ENCODE measurements around the gene KCTD4. TPM values are rescaled to one million over a fixed set of nuclear protein-coding genes. Genes with fewer than 3 reads are reported as not detected.

Gene KCTD4
- total and polyA plus RNA-seq, 3 donors from 2014 or later = not detected

- no peak for DNase-seq
- WGBS, 2 donors = 89 to 91% methylated on average over 4 of the region's 4 CpGs
- no peaks in the 10 kb centered on the region for H3K27me3 ChIP-seq
- TF ChIP-seq POLR2A (IDR thresholded peaks at IDR 0.05) (no peak), CTCF (IDR thresholded peaks at IDR 0.05) (no peak)
- H3K4me1 ChIP-seq = no peaks in the 10 kb centered on the region
- intact Hi-C loops (cut with DNase I; ENCODE audit: low total_unique reads) = no loop called here
- no peak overlapping the region for H3K4me3 ChIP-seq
- no peaks in the 10 kb centered on the region for H3K9me3 ChIP-seq
- H3K27ac ChIP-seq = no peak overlapping the region
- no peaks in the 10 kb centered on the region for H3K36me3 ChIP-seq (ENCODE audit: low read depth, missing control alignments)
Observed at GRCh38 chr13:45219938-45220375, 19.1 kb upstream of the KCTD4 start.

- H3K4me3 ChIP-seq = no peak overlapping the region
- no peaks in the 10 kb centered on the region for H3K4me1 ChIP-seq
- no peaks in the 10 kb centered on the region for H3K36me3 ChIP-seq (ENCODE audit: low read depth, missing control alignments)
- DNase-seq = no peak
- H3K27ac ChIP-seq = no peak overlapping the region
- TF ChIP-seq POLR2A (IDR thresholded peaks at IDR 0.05) = no peak
- TF ChIP-seq CTCF (IDR thresholded peaks at IDR 0.05) = no peak
- no peaks in the 10 kb centered on the region for H3K27me3 ChIP-seq
- 63 to 65% methylated on average over 5 of the region's 5 CpGs for WGBS, 2 donors
- intact Hi-C loops (cut with DNase I; ENCODE audit: low total_unique reads) = no loop called here
- no peaks in the 10 kb centered on the region for H3K9me3 ChIP-seq
Observed at GRCh38 chr13:45219123-45219891, 18.5 kb upstream of the KCTD4 start.

- intact Hi-C loops (cut with DNase I; ENCODE audit: low total_unique reads) = no loop called here
Observed at GRCh38 chr13:45218689-45219088, 17.8 kb upstream of the KCTD4 start.

GRCh38 chr13:45216193-45216592, 15.3 kb upstream of the KCTD4 start:
- no peaks in the 10 kb centered on the region for H3K36me3 ChIP-seq (ENCODE audit: low read depth, missing control alignments)
- no peak overlapping the region for H3K4me3 ChIP-seq
- no peak for DNase-seq
- no peaks in the 10 kb centered on the region for H3K9me3 ChIP-seq
- whole genome bisulfite sequencing, 2 donors = 73 to 78% methylated on average over 4 of the region's 4 CpGs
- no peak for TF ChIP-seq POLR2A (IDR thresholded peaks at IDR 0.05)
- no peak for TF ChIP-seq CTCF (IDR thresholded peaks at IDR 0.05)
- H3K27ac ChIP-seq = no peak overlapping the region
- H3K27me3 ChIP-seq = no peaks in the 10 kb centered on the region
- intact Hi-C loops (cut with DNase I; ENCODE audit: low total_unique reads) = no loop called here
- no peaks in the 10 kb centered on the region for H3K4me1 ChIP-seq

More at GRCh38 chr13:45218689-45219088, 17.8 kb upstream of the KCTD4 start:
- H3K36me3 ChIP-seq (ENCODE audit: low read depth, missing control alignments) = no peaks in the 10 kb centered on the region
- no peak overlapping the region for H3K27ac ChIP-seq
- no peaks in the 10 kb centered on the region for H3K4me1 ChIP-seq
- no peaks in the 10 kb centered on the region for H3K27me3 ChIP-seq
- no peaks in the 10 kb centered on the region for H3K9me3 ChIP-seq
- 83 to 88% methylated on average over 1 of the region's 1 CpG for WGBS, 2 donors
- DNase-seq = no peak
- TF ChIP-seq POLR2A (IDR thresholded peaks at IDR 0.05) (no peak), CTCF (IDR thresholded peaks at IDR 0.05) (no peak)
- no peak overlapping the region for H3K4me3 ChIP-seq

Measured in testis (tissue), 3 donors.